HG02759 (cell line): ENCODE data around the gene TMOD4.
A peak's percentile ranks its signal among the peaks of the same experiment; 100 is the strongest.
"Not testable (repeated sequence)": the region's sequence is repeated elsewhere in the genome, so short reads cannot be mapped to it uniquely, and the experiment has no call there.

ENCODE experiments used
- ATAC-seq: cut with Tn5 transposase; IDR thresholded peaks from one replicate; pipeline ENCODE4 v1.9.1; 2021; ENCODE audit warnings: mild to moderate bottlenecking, moderate library complexity; ENCODE audit not compliant: unreplicated experiment

The TMOD4 gene

DNA sequence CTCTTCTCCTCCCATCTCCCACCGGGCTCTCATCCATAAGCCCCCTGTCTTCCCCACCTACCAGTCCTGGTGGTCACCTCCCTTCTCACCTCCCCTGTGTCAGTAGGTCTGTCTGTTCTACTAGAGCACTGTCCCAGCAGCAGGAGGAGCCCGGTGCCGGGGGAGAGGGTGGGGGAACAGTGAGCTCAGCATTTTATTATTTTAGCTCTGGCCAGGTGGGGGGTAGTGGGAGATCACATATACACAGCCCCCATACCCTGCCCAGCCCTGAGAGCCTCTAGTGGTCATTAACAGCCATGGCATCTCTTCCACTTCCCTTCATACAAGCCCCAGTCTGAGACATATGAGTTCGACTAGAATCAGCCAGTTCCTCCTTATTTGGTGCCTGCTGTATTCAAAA lies at the start of gene TMOD4:
Gene TMOD4, minus strand, starts transcription at position 119 of the 400 bp plus-strand sequence. CDS start 1,106 bp downstream, outside the sequence.
- ATAC-seq: no peak

DNA sequence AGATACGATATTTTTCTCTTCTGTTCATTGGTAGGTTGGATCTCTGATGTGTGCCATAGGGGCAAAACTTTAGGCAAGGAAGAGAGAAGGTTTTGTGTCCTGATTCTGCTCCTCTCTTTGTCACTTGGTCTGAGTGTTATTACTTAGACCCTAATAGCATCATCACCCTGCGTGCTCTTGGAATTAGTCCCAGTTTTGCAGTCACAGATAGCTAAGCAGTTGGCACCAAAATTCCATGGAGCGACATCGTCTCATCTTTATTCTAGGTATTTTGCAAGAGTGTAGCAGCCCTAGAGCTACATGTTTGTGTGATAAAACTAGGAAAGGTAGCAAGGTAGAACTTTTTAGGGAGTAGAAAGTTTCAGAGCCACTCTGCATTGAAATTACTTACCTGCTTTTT lies 46.3 kb upstream of the TMOD4 start:
- no peak for ATAC-seq

DNA sequence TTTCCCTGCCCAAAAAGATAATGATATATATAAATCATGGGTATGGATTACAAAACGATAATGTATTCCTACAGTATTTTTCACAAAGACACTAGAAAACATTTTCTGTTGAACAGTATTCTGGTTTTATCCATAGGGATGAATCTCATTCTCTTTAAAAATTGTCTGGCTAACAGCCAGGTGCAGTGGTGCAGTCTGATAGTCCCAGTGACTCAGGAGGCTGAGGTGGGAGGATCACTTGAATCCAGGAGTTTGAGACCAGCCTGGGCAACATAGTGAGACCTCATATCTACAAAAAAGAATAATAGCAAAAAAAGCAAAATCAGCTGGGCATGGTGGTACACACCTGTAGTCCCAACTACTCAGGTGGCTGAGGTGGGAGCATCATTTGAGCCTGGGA lies 45.8 kb upstream of the TMOD4 start:
- no peak for ATAC-seq

DNA sequence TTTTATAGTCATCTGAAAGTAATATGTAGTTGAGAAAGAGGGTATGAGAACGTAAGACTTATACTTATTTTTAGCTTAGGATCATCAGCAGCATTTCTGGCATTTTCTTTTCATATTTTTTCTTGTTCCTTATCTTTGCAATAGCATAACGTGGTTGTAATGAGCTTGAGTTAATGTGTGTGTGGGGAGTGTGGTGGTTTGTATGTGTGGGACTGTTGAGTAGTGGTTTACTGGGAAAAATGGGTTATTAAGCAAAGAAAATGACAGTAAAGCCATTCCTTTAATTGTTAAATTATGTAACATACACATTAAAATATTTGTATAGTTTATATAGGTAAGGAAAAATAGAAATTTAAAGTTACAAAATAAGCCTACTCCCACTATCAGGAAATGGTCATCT lies 37.8 kb upstream of the TMOD4 start:
- no peak for ATAC-seq

DNA sequence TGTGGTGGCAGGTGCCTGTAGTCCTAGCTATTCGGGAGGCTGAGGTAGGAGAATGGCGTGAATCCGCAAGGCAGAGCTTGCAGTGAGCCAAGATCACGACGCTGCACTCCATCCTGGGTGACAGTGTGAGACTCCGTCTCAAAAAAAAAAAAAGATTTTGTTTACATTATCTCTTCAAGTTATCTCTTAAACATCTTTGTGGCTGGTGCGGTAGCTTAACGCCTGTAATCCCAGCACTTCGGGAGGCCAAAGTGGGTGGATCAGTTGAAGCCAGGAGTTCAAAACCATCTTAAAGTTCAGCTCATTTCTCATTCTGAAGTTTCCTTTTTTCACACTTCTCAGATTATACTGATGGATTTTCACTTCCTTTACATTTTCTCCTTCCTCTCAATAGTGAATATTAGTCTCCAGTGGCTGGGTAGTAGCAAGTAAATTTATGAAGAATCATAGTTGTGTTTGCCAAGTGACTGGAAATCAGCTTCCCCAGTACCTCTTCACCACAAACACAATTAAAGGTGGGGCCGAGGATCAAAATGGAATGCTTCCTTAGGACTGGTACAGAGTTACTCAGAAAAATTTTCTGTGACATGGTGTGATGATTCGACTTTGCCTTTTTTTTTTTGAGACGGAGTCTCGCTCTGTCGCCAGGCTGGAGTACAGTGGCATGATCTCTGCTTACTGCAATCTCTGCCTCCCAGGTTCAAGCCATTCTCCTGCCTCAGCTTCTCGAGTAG lies 36.4 kb upstream of the TMOD4 start:
- ATAC-seq: no peak

DNA sequence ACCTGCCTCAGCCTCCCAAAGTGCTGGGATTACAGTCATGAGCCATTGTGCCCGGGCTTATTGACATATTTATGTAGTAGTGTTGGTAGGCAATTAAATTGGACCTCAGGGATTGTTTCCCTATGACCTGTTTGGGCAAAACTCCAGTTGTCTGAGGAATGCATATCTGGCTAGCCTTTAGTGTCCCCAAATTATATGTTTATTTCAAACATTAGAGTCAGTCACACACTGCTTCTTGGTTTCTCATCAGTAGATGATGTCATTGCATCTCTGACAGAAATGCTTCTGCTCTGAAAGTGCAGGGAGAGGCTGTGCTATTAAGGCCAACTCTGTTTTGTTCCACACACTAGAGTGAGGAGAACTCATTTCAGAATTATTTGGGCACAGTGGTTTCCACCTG lies 35.0 kb upstream of the TMOD4 start:
- ATAC-seq: no peak

DNA sequence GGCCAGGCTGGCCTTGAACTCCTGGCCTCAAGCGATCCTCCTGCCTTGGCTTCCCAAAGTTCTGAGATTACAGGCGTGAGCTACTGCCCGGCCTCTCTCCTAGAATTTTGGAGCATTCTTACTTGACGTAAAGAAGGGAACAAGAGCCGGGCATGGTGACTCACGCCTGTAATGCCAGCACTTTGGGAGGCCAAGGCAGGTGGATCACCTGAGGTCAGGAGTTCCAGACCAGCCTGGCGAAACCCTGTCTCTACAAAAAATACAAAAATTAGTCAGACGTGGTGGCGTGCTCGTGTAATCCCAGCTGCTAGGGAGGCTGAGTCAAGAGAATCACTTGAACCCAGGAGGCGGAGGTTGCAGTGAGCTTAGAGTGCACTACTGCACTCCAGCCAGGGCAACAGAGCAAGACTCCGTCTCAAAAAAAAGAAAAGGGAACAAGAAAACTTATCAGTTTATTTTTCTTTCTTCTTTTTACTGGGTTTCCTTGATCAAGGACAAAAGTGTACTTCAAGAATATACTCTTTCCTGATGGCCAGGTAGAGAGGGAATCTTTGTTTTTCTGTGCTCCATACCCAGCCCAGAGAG lies 29.7 kb upstream of the TMOD4 start:
- ATAC-seq: not testable (repeated sequence)

DNA sequence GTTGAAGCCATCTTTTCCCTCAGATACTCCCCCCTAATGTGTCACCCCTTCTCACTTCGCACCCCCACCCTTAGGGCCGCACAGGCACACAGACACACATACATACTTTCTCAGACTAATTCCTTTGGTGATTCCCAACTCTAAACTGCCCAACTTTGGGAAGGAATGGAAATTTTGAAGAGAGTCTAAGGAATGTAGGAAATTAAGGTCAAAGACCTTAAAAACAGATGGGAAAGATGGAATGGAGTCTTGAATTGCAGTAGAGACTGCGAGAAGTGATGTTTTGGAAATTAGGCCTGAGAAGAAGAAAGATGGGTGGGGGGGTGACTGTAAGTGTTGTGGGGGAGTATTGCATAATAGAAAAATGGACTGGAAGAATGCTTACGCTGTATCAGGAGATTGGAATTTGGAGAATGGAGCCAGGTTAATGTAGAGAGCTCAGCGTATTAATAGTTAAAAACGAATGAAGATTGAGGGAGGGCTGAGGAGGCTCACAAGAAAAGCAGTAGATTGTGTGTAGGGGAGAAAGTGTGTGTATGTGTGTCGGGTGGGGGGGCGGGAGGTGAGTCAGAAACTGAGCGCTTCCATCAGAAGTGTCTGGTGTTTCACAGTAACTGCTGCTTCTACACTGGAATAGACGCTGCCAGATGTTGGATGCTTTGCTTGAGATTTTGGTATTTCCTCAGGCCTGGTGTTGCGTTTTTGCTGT lies 24.2 kb upstream of the TMOD4 start:
- ATAC-seq: no peak

DNA sequence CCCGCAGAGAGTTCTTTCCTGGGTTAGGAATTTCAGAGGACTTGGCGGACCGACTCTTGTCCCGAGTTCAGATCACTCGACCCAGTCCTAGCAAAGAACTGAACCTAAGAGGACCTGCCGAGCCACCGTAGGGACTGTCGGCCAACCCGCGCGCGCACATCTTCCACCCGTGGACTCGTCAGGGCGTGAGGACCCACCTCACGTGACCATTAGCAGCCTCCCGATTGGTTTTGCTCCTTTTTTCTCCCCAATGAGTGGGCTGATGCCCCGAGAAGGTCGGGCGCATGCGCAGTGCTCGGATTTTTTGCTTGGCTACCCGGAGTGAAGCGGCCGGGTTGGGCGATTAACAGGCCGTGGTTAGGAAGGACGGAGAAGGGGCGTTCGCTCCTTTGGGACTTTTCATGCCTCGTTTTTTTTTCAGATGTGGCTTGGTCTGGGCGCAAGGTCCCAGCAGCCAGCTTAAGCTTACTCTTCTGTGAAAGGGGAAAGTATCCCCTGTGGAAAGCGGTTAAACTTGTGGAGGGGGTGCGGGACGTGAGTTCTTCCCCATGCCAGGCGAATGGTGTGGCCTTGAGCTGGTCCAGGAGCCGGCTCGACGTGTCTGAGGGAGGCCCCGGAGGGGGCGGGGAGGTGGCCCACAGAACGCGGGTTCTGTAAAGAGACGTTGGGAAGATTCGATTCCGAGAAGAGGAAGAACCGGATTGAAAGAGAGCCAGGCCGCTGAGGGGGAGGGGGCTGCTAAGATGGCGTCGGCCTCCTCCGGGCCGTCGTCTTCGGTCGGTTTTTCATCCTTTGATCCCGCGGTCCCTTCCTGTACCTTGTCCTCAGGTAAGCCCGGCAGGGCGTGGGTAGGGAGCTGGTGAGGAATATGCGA lies 22.7 kb upstream of the TMOD4 start, which contains the start of gene PIP5K1A:
Gene PIP5K1A, plus strand, starts transcription at position 299 of the 874 bp plus-strand sequence. Its CDS starts 445 bp downstream, at position 744.
- ATAC-seq: peak; percentile 81

DNA sequence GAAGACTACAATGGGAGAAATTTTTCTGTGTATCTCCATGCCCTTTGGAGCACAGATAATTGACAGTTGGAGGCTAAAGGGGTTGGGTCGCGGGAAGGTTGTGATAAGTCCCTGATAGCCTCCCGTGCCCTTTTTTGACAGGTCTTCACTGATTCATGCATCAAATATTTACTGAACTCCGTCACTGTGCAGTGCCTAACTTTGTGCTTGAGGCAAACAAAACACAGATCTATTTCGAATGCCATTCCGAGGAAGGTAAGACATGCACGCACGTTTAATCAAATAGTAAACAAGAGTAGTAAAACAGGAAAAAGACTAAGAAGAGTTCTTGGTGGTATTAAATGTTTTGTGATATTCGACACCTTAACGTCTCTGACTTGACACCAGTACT lies 22.1 kb upstream of the TMOD4 start:
- ATAC-seq: no peak

DNA sequence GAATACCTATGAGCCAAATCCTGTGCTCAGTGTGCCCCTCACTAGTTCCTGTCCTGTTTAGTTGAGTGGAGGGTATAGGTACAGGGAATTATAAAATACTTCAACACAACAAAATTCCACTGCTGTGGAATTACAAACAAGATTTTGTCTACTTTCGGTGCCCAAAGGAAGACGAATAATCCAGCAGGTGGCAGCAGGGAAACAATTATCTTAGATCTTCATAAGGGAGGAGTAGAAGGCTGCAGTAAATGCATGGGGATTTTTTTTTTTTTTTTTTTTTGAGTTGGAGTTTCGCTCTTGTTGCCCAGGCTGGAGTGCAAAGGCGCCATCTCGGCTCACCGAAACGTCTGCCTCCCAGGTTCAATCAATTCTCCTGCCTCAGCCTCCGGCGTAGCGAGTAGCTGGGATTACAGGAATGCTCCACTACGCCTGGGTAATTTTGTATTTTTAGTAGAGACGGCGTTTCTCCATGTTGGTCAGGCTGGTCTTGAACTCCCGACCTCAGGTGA lies 20.6 kb upstream of the TMOD4 start:
- no peak for ATAC-seq

DNA sequence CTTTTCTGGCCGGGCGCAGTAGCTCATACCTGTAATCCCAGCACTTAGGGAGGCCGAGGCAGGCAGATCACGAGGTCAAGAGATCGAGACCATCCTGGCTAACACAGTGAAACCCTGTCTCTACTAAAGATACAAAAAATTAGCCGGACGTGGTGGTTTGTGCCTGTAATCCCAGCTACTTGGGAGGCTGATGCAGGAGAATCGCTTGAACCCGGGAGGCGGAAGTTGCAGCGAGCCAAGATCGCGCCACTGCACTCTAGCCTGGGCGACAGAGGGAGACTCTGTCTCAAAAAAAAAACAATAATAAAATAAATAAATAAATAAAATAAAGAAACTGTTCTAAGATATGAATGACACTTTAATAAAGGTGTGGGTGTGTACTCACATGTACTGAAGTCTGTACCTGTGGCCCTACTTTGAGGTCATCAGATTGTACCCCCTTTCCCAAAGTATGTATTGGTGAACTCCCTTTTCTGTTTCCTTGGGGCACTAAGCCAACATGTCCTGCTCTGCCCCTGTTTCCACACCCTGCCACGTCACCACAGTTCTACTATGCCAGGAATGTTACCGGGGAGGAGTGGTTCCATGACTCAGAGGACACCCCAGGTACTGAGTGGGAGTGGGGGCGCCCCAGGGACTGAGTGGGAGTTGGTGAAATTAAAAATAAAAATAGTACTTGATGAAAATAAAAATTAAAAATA lies 19.3 kb upstream of the TMOD4 start:
- not testable (repeated sequence) for ATAC-seq

DNA sequence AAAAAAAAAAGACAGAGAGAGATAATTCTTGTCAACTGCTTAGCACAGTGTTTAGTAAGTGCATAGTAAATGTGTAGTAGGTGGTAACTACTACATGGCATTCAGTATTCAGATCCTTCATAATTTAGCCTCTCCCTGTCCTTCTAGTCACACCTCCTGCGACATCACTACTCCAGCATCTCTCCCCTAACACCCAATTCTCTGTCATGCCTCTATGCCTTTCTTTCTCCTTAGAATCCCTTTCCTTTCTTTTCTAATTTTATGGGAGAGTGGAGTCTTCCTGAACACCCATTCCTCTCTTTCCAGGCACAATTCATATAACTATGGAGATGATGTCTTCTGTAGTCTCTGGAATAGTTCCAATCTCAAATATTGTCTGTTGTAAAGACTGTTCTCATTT lies 18.1 kb upstream of the TMOD4 start:
- ATAC-seq: no peak

DNA sequence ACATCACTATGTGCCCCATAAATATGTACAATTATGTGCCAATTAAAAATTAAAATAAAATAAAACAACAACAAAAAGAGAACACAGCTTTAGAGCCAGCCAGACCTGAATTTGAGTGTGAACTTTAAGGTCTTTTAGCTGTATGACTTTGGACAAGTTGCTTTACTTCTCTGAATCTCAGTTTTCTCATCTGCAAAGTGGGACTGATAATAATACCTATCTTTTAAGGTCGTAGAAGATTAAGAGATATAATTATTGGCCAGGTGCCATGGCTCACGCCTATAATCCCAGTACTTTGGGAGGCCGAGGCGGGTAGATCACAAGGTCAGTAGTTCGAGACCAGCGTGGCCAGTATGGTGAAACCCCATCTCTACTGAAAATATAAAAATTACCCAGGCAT lies 17.5 kb upstream of the TMOD4 start:
- no peak for ATAC-seq

DNA sequence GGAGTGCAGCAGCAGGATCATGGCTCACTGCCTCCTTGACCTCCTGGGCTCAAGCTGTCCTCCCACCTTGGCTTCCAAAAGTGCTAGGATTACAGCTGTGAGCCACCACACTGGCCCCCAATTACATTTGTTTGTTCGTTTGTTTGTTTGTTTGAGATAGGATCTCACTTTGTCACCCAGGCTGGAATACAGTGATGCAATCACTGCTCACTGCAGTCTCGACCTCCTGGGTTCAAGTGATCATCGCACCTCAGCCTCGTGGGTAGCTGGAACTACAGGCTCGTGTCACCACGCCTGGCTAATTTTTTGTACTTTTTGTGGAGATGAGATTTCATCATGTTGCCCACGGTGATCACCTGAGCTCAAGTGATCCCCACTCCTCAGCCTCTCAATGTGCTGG lies 16.3 kb upstream of the TMOD4 start:
- ATAC-seq: no peak

DNA sequence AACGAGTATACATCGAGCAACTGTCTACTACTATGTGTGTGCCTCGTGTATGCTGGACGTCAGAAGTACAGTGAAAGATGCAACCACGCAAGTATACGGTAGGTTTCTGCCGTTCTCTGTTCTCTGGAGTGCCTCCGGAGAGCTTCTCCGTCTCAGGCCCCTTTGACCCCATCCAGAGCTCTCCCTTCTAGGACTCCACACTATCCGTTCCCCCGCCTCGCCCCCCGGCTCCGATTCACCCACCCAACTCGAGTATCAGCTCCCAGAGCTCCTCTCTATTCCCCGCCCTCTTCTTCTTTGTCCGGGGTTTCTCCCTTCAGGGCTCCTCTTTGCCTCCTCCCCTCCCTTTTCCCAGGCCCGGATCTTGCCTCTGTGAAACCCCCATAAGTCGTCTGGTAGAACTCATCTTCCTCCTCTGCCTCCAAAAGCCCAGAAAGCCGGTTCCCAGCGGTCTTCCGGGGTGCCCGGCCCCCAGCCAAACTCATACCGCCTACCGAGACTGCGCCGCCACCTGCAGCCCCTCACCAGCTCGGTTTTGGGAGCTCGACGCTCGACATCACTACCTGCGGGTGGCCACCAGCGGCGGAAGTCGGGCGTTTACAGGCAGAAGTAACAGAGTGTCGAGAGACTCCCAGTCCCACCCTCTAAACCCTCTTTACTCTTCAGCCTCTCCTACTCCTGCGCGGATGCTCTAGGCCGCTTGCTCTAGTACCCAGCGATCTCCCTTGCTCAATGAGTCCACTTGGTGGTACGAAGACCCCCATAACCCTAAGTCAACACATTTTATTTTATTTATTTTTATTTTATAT lies 14.1 kb upstream of the TMOD4 start, which contains the start of gene VPS72:
Gene VPS72, minus strand, starts transcription at position 561 of the 809 bp plus-strand sequence. Its CDS starts 76 bp downstream, at position 485.
- ATAC-seq: peak; percentile 95

DNA sequence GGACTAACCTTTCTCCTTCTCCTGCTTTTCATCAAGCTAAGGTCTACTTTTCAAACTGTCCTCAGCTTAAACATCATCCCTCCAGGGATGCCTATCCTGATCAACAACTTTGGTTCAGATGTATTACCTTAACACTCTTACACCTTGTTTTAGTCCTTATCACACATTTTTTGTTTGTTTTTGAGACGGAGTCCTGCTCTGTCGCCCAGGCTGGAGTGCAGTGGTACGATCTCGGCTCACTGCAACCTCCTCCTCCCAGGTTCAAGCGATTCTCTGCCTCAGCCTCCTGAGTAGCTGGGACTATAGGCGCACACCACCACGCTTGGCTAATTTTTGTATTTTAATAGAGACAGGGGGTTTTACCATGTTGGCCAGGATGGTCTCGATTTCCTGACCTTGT lies 12.9 kb upstream of the TMOD4 start:
- ATAC-seq: not testable (repeated sequence)

DNA sequence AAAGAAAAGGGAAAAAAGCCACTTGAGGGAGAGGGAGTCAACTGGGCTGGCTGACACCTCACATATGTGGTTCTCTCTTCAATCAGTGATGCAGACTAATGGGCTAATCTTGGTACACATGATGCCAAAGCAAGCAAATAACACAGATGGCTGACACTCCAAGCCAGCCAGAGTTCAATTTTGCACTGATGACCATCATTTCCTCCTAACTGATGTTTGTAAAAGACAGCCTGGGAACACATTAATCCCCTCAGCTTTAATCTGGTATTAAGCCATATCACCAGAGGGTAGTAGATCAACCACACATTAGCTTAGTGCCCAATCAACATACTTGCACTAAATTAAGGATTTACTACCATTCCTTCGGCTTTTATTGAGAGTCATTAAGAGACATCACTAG lies 11.4 kb upstream of the TMOD4 start:
- no peak for ATAC-seq

DNA sequence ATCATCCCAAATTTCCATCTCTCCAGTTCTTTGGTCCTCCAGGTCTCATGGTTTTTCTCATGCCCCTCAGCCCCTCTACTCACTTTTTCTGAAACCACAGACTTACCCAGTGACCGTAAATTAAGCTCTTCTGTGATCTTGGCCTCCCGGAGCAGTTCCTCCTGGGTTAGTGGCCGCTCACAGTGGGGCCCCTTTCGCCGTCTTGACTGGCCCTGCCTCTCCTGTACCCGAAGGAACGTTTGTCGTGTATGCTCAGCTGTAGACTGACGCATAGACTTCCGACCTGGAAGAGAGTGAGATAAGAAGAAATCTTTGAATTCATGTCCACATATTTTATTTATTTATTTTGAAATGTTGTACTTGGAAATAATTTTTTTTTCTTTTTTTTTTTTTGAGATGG lies 8.4 kb upstream of the TMOD4 start:
- ATAC-seq: no peak
